ENCODE results near the gene CCL14. TPM values are rescaled to one million over a fixed set of nuclear protein-coding genes. Genes with fewer than 3 reads are reported as not detected.

The CCL14 gene
- total RNA-seq, 1 donor from 2014 or later: 168 TPM

- TF ChIP-seq CTCF (IDR thresholded peaks at IDR 0.05): no peak
- H3K9me3 ChIP-seq: no peaks in the 10 kb centered on the region
- no peak overlapping the region for H3K4me3 ChIP-seq
- no peaks in the 10 kb centered on the region for H3K36me3 ChIP-seq
- no peaks in the 10 kb centered on the region for H3K27me3 ChIP-seq
- no peaks in the 10 kb centered on the region for H3K4me1 ChIP-seq
- no peak for DNase-seq (ENCODE audit: low spot score in 2 of 2)
- no peak overlapping the region for H3K27ac ChIP-seq
- intact Hi-C loops (cut with DNase I): no loop called here
Observed at GRCh38 chr17:35988164-35988563, 1.6 kb upstream of the CCL14 start.

- DNase-seq (ENCODE audit: low spot score in 2 of 2): no peak
- Histone ChIP-seq H3K9me3 (no peaks in the 10 kb centered on the region), H3K4me1 (no peaks in the 10 kb centered on the region), H3K36me3 (no peaks in the 10 kb centered on the region), H3K27ac (no peak overlapping the region), H3K4me3 (no peak overlapping the region), H3K27me3 (no peaks in the 10 kb centered on the region)
- intact Hi-C loops (cut with DNase I): no loop called here
- no peak for TF ChIP-seq CTCF (IDR thresholded peaks at IDR 0.05)
Observed at GRCh38 chr17:35984140-35984539, 2.4 kb downstream of the CCL14 start.

GRCh38 chr17:35982409-35983191 lies 3.9 kb downstream of the CCL14 start:
- Histone ChIP-seq H3K4me3 (no peak overlapping the region), H3K36me3 (no peaks in the 10 kb centered on the region), H3K27me3 (no peaks in the 10 kb centered on the region), H3K4me1 (no peaks in the 10 kb centered on the region), H3K27ac (no peak overlapping the region), H3K9me3 (no peaks in the 10 kb centered on the region)
- intact Hi-C loops (cut with DNase I): no loop called here
- no peak for TF ChIP-seq CTCF (IDR thresholded peaks at IDR 0.05)
- DNase-seq (ENCODE audit: low spot score in 2 of 2): no peak

GRCh38 chr17:35981908-35982330 lies 4.6 kb downstream of the CCL14 start:
- intact Hi-C loops (cut with DNase I): no loop called here
- no peaks in the 10 kb centered on the region for H3K9me3 ChIP-seq
- DNase-seq (ENCODE audit: low spot score in 2 of 2): no peak
- H3K36me3 ChIP-seq: no peaks in the 10 kb centered on the region
- no peaks in the 10 kb centered on the region for H3K4me1 ChIP-seq
- no peak overlapping the region for H3K27ac ChIP-seq
- no peak for TF ChIP-seq CTCF (IDR thresholded peaks at IDR 0.05)
- H3K4me3 ChIP-seq: no peak overlapping the region
- no peaks in the 10 kb centered on the region for H3K27me3 ChIP-seq

GRCh38 chr17:35981246-35981645 lies 5.3 kb downstream of the CCL14 start, which contains the start of gene CCL16:
TSS of gene CCL16 (minus strand) at chr17:35981497. CDS start at chr17:35981420, 77 bp downstream.
- Histone ChIP-seq H3K4me3 (no peak within 1 kb of the TSS), H3K9me3 (no peaks in the 10 kb centered on the region), H3K27me3 (no peaks in the 10 kb centered on the region), H3K27ac (no peak within 1 kb of the TSS), H3K4me1 (no peaks in the 10 kb centered on the region), H3K36me3 (no peaks in the 10 kb centered on the region)
- no peak for DNase-seq (ENCODE audit: low spot score in 2 of 2)
- TF ChIP-seq CTCF (IDR thresholded peaks at IDR 0.05): no peak
- intact Hi-C loops (cut with DNase I): no loop called here
